A549 treated with RU486 at 1 μM for 4 hours (cell line): ENCODE data around the gene UNC79. TPM values are rescaled to one million over a fixed set of nuclear protein-coding genes. Genes with fewer than 3 reads are reported as not detected.

Experiments used
- total RNA-seq: library from RNA; stranded (reverse); fragments of 200-300 nt; extraction: Qiagen RNA extraction; gene quantifications from 5 replicates; pipeline ENCODE4 v1.2.3, GENCODE V29; 2022; ENCODE audit warnings: low read depth

The UNC79 gene
- total RNA-seq: 0.02 to 0.03 TPM in 2 of 5 replicates, not detected in the others

GRCh38 chr14:93430315-93431035 is at the start of gene UNC79:
Gene UNC79, plus strand, starts transcription at chr14:93430939. Its CDS starts 91 bp downstream, at chr14:93431030.

Other genes with a start within 250 kb of the UNC79 start
- 11.3 to 16.2 TPM (median 14.4 TPM) in 5 replicates for gene MOAP1, start 246.0 kb upstream of the UNC79 start, total RNA-seq
- gene LYSET, start 245.6 kb upstream of the UNC79 start, total RNA-seq: 29.3 to 40.6 TPM (median 37.2 TPM) in 5 replicates
- gene GON7, start 223.9 kb upstream of the UNC79 start, total RNA-seq: 10.4 to 16.2 TPM (median 15.7 TPM) in 5 replicates
- 22.3 to 32.8 TPM (median 26.9 TPM) in 5 replicates for gene UBR7, start 223.7 kb upstream of the UNC79 start, total RNA-seq
- gene BTBD7, start 97.9 kb upstream of the UNC79 start, total RNA-seq: 7.6 to 12.6 TPM (median 12.4 TPM) in 5 replicates
- gene COX8C, start 83.8 kb upstream of the UNC79 start, total RNA-seq: not detected in 5 replicates